Endothelial cell of umbilical vein (primary cell): ENCODE results near the gene EDA. TPM values are rescaled to one million over a fixed set of nuclear protein-coding genes. Genes with fewer than 3 reads are reported as not detected.

Experiments
- BruUV-seq: library from RNA; stranded (reverse); fragments of 400-500 nt; replicated peaks from 2 replicates; lab custom pipeline; 2021; lab: Mats Ljungman, UMichigan
- CTCF ChIA-PET: fragments of 300-600, 350-600 bp; sonication (Branson Sonifier 250); formaldehyde crosslinking; loops from one replicate; lab custom pipeline; 2021; ENCODE audit warnings: antibody characterized with exemption, inconsistent platforms; lab: Charles Lee
- POLR2A ChIA-PET: fragments of 300-600, 350-600 bp; sonication (Branson Sonifier 250); formaldehyde crosslinking; loops from one replicate; lab custom pipeline; 2021; ENCODE audit warnings: antibody characterized with exemption, inconsistent platforms; lab: Charles Lee
- DNase-seq: peaks from one replicate; pipeline ENCODE4 v3.0.0-alpha.2; 2011; ENCODE audit warnings: low read depth, low spot score
- FAIRE-seq: peaks from 2 replicates; lab custom pipeline; 2011; peaks lifted over from hg19 to GRCh38; lab: Jason Lieb, UNC
- H2AFZ ChIP-seq: 2 replicates; pipeline ENCODE4 v1.6.0; 2012; ENCODE audit warnings: low read depth, low read length, control low read depth, inconsistent platforms
- H3K27ac ChIP-seq: 2 replicates; pipeline ENCODE4 v1.5.1; 2011; ENCODE audit warnings: low read depth, mild to moderate bottlenecking, control low read depth, low read length, moderate library complexity; ENCODE audit not compliant: insufficient read depth
- H3K27me3 ChIP-seq, 2 experiments: 2 replicates each; pipeline versions ENCODE4 v1.6.0 to v1.6.1; 2011; ENCODE audit warnings: low read length in 2 of 2, mixed read lengths in 1 of 2; ENCODE audit not compliant: control insufficient read depth in 2 of 2, insufficient read depth in 2 of 2
- H3K36me3 ChIP-seq, 2 experiments: 2 replicates in 1 of 2; 3 replicates in 1 of 2; pipeline ENCODE4 v1.5.1; 2011; ENCODE audit warnings: low read length in 2 of 2, mild to moderate bottlenecking in 1 of 2, moderate library complexity in 1 of 2; ENCODE audit not compliant: control insufficient read depth in 2 of 2, insufficient read depth in 2 of 2; ENCODE audit errors: extremely low read depth in 1 of 2
- H3K4me1 ChIP-seq: 3 replicates; pipeline ENCODE4 v1.5.1; 2011; ENCODE audit warnings: mild to moderate bottlenecking, low read length; ENCODE audit not compliant: control insufficient read depth, insufficient read depth; ENCODE audit errors: extremely low read depth
- H3K4me2 ChIP-seq: 2 replicates; pipeline ENCODE4 v1.6.1; 2011; ENCODE audit warnings: low read length, control low read depth, mixed read lengths; ENCODE audit not compliant: insufficient read depth
- H3K4me3 ChIP-seq, 3 experiments: fragments of 200-600 bp in 1 of 3; sonication (generic), shearing (Covaris generic) in 1 of 3; replicated peaks in 1 of 3; 2 replicates each; pipeline ENCODE4 v1.5.1; 2011 to 2016; ENCODE audit warnings: control low read depth in 3 of 3, low read length in 3 of 3, mild to moderate bottlenecking in 2 of 3, inconsistent platforms in 1 of 3, low read depth in 1 of 3, moderate library complexity in 1 of 3; ENCODE audit not compliant: insufficient read depth in 1 of 3
- H3K79me2 ChIP-seq: 2 replicates; pipeline ENCODE4 v1.6.0; 2012; ENCODE audit warnings: low read length, inconsistent platforms; ENCODE audit not compliant: control insufficient read depth, insufficient read depth
- H3K9ac ChIP-seq: replicated peaks from 2 replicates; pipeline ENCODE3; 2011; ENCODE audit warnings: low read length, control low read depth; ENCODE audit not compliant: insufficient read depth; ENCODE audit errors: extremely low read depth
- H3K9me1 ChIP-seq: replicated peaks from 3 replicates; pipeline ENCODE4 v1.6.0; 2011; ENCODE audit warnings: mild to moderate bottlenecking, low read length; ENCODE audit not compliant: control insufficient read depth, insufficient read depth; ENCODE audit errors: extremely low read depth
- H3K9me3 ChIP-seq: replicated peaks from 2 replicates; pipeline ENCODE4 v1.5.1; 2012; ENCODE audit warnings: low read length, inconsistent platforms; ENCODE audit not compliant: control insufficient read depth, insufficient read depth
- H4K20me1 ChIP-seq: replicated peaks from 2 replicates; pipeline ENCODE3; 2011; ENCODE audit warnings: mild to moderate bottlenecking, low read length; ENCODE audit not compliant: control insufficient read depth, insufficient read depth; ENCODE audit errors: extremely low read depth
- EZH2 ChIP-seq: IDR thresholded peaks from 2 replicates; pipeline ENCODE4 v1.6.1; 2012; ENCODE audit warnings: borderline replicate concordance, low read depth, mild to moderate bottlenecking, moderate library complexity, low read length, inconsistent platforms; ENCODE audit not compliant: severe bottlenecking
- FOS ChIP-seq: IDR thresholded peaks from 2 replicates; pipeline ENCODE4 v1.6.1; 2011; ENCODE audit warnings: mild to moderate bottlenecking, low read length, moderate library complexity, borderline replicate concordance; ENCODE audit not compliant: insufficient read depth
- GATA2 ChIP-seq: IDR thresholded peaks from 2 replicates; pipeline ENCODE4 v1.7.0; 2011; ENCODE audit warnings: low read depth, mild to moderate bottlenecking, moderate library complexity, mixed read lengths, low read length; ENCODE audit not compliant: insufficient read length, insufficient read depth
- JUN ChIP-seq: IDR thresholded peaks from 2 replicates; pipeline ENCODE4 v1.6.1; 2011; ENCODE audit warnings: borderline replicate concordance, low read depth; ENCODE audit not compliant: insufficient read length, insufficient read depth
- MYC ChIP-seq: IDR thresholded peaks from one replicate; pipeline ENCODE4 v1.6.1; 2011; ENCODE audit warnings: mild to moderate bottlenecking, low read depth, low read length
- POLR2A ChIP-seq: IDR thresholded peaks from 2 replicates; pipeline ENCODE4 v1.6.1; 2012; ENCODE audit warnings: low read depth, mild to moderate bottlenecking, control low read depth, low read length
- POLR2AphosphoS5 ChIP-seq: IDR thresholded peaks from 2 replicates; pipeline ENCODE4 v1.6.1; 2012; ENCODE audit warnings: low read depth, mild to moderate bottlenecking, control low read depth, low read length, moderate library complexity; ENCODE audit not compliant: insufficient read depth
- dilution Hi-C: fragments of 300-500 bp; cut with MboI; formaldehyde crosslinking; loops from one replicate; pipeline ENCODE4 v1.15.0; 2019; ENCODE audit warnings: low sequenced_read_pairs; ENCODE audit not compliant: extremely low pct_ligation_motif_present
- intact Hi-C: fragments of 100-400 bp; cut with micrococcal nuclease; formaldehyde crosslinking; loops from one replicate; pipeline ENCODE4 v1.10.0; 2022
- polyA plus RNA-seq, 4 experiments: library from polyadenylated mRNA; depleted of rRNA in 3 of 4; stranded (reverse) in 3 of 4; unstranded in 1 of 4; fragments of >200 nt; gene quantifications; 2 replicates each; pipeline versions ENCODE4 v1.2.1 to v1.2.3, GENCODE V29; 2011 to 2012; ENCODE audit warnings: missing spikeins in 1 of 4
- total RNA-seq: library from RNA; stranded (reverse); gene quantifications from 2 replicates; pipeline ENCODE4 v1.2.3, GENCODE V29; 2021
- TF ChIP-seq, protein P1 (sequence below), 2 donors: IDR thresholded peaks; 1 replicate in 1 of 2; 2 replicates in 1 of 2; pipeline ENCODE4 v1.5.1; 2011; ENCODE audit warnings: low read length in 2 of 2, mild to moderate bottlenecking in 2 of 2, moderate library complexity in 2 of 2, control low read depth in 1 of 2, inconsistent platforms in 1 of 2, low read depth in 1 of 2; ENCODE audit not compliant: insufficient read depth in 1 of 2; ENCODE audit errors: extremely low read depth in 1 of 2
- TF ChIP-seq, protein P2 (sequence below): IDR thresholded peaks from 2 replicates; pipeline ENCODE4 v1.6.1; 2011; ENCODE audit not compliant: insufficient read depth, insufficient read length

The EDA gene
- total and polyA plus RNA-seq, 2 donors (not counting 3 experiments of a cell fraction or from before 2014, with no cell fraction given) = 0.37 to 1.2 TPM

DNA sequence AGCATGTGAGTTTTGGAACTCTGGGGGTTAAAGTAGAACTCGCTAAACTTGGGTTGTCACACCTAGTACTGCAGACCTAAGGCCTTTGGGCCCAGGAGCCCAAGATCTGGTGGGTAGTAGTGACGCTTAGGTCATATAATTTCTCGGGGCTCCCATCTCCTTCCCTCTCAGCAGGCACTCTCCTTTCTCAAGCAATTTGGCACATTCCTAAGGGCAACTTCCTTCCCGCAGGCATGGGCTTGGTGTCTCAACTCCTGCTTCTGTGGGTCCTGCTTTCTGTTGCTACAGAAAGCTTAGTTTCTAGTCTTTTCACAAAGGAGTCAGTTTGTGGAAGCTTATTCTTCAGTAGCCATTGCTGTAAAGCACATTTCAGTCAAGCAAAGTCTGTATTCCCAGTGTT lies 10.4 kb upstream of the EDA start:
- Histone ChIP-seq H3K4me1 (no peaks in the 10 kb centered on the region), H3K9me3 (no peaks in the 10 kb centered on the region), H3K9me1 (no peaks in the 10 kb centered on the region), H3K36me3 (no peaks in the 10 kb centered on the region), H3K9ac (no peak overlapping the region), H3K79me2 (no peaks in the 10 kb centered on the region), H3K4me2 (no peak overlapping the region), H4K20me1 (no peaks in the 10 kb centered on the region), H3K27ac (no peak overlapping the region), H3K27me3 (no peaks in the 10 kb centered on the region), H3K4me3 (no peak overlapping the region), H2AFZ (no peak overlapping the region)
- FAIRE-seq (no peak), DNase-seq (no peak)
- ChIA-PET CTCF (interaction anchor here (1.6 kb wide), 1 partner anchor 11 kb away, joined by 3 read pairs; the partner anchor contains the start of gene EDA), POLR2A (no interaction called here)
- TF ChIP-seq, protein P1, sequence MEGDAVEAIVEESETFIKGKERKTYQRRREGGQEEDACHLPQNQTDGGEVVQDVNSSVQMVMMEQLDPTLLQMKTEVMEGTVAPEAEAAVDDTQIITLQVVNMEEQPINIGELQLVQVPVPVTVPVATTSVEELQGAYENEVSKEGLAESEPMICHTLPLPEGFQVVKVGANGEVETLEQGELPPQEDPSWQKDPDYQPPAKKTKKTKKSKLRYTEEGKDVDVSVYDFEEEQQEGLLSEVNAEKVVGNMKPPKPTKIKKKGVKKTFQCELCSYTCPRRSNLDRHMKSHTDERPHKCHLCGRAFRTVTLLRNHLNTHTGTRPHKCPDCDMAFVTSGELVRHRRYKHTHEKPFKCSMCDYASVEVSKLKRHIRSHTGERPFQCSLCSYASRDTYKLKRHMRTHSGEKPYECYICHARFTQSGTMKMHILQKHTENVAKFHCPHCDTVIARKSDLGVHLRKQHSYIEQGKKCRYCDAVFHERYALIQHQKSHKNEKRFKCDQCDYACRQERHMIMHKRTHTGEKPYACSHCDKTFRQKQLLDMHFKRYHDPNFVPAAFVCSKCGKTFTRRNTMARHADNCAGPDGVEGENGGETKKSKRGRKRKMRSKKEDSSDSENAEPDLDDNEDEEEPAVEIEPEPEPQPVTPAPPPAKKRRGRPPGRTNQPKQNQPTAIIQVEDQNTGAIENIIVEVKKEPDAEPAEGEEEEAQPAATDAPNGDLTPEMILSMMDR (IDR thresholded peaks at IDR 0.05; ENCODE audit: extremely low read depth in 1 of 2, insufficient read depth in 1 of 2, low read depth in 1 of 2, low read length in 2 of 2) = no peak
- no peak for TF ChIP-seq POLR2A
- no peak for TF ChIP-seq EZH2
- TF ChIP-seq, protein P2, sequence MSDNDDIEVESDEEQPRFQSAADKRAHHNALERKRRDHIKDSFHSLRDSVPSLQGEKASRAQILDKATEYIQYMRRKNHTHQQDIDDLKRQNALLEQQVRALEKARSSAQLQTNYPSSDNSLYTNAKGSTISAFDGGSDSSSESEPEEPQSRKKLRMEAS = no peak
- TF ChIP-seq JUN = no peak
- no peak for TF ChIP-seq POLR2AphosphoS5
- TF ChIP-seq FOS = no peak
- no peak for TF ChIP-seq GATA2
- no peak for TF ChIP-seq MYC
- BruUV-seq = no TSS peak
- dilution Hi-C loops = no loop called here
- intact Hi-C loops = no loop called here
